ENCODE results near the gene TBC1D5. TPM values are rescaled to one million over a fixed set of nuclear protein-coding genes. Genes with fewer than 3 reads are reported as not detected.
"Not testable (repeated sequence)": the region's sequence is repeated elsewhere in the genome, so short reads cannot be mapped to it uniquely, and the experiment has no call there.

The TBC1D5 gene
- polyA plus RNA-seq, 1 experiment, result 44.6 TPM

DNA sequence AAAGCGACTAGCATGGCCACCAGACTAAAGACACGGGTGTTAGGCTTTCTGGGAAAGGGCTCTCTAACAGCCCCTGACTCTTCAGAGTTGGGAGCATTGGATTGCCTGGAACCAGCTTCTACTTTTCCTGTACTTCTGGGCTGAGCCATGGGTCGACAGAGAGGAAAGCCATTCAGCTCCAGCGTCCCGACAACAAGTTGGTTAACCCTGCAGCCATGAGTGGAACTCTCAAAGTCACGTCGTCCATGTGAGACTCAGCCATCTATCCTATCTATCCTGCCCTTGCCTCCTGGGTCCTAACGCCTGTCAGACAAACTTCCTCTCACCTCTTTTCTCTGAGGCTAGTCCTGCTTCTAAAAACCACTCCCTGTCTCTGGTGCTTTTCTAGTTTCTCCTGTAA, 32.6 kb upstream of the TBC1D5 start:
- POLR2A ChIA-PET, result no interaction called here
- H3K9me3 ChIP-seq (ENCODE audit: control insufficient read depth, insufficient read depth, low read length), result no peaks in the 10 kb centered on the region
- no peak overlapping the region for H3K27ac ChIP-seq (ENCODE audit: low read depth, low read length)
- H3K27me3 ChIP-seq (ENCODE audit: control insufficient read depth, insufficient read depth, low read length), result no peaks in the 10 kb centered on the region
- no peak for DNase-seq (ENCODE audit: low read depth, low spot score)
- CTCF ChIA-PET, result interaction anchor here (1.5 kb wide), 1 partner anchor 66 kb away, joined by 4 read pairs; no protein-coding TSS in a partner anchor
- TF ChIP-seq, protein P1, sequence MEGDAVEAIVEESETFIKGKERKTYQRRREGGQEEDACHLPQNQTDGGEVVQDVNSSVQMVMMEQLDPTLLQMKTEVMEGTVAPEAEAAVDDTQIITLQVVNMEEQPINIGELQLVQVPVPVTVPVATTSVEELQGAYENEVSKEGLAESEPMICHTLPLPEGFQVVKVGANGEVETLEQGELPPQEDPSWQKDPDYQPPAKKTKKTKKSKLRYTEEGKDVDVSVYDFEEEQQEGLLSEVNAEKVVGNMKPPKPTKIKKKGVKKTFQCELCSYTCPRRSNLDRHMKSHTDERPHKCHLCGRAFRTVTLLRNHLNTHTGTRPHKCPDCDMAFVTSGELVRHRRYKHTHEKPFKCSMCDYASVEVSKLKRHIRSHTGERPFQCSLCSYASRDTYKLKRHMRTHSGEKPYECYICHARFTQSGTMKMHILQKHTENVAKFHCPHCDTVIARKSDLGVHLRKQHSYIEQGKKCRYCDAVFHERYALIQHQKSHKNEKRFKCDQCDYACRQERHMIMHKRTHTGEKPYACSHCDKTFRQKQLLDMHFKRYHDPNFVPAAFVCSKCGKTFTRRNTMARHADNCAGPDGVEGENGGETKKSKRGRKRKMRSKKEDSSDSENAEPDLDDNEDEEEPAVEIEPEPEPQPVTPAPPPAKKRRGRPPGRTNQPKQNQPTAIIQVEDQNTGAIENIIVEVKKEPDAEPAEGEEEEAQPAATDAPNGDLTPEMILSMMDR (IDR thresholded peaks at IDR 0.05; ENCODE audit: low read depth, low read length), result no peak
- no peak overlapping the region for H3K4me3 ChIP-seq (ENCODE audit: low read depth, low read length)

DNA sequence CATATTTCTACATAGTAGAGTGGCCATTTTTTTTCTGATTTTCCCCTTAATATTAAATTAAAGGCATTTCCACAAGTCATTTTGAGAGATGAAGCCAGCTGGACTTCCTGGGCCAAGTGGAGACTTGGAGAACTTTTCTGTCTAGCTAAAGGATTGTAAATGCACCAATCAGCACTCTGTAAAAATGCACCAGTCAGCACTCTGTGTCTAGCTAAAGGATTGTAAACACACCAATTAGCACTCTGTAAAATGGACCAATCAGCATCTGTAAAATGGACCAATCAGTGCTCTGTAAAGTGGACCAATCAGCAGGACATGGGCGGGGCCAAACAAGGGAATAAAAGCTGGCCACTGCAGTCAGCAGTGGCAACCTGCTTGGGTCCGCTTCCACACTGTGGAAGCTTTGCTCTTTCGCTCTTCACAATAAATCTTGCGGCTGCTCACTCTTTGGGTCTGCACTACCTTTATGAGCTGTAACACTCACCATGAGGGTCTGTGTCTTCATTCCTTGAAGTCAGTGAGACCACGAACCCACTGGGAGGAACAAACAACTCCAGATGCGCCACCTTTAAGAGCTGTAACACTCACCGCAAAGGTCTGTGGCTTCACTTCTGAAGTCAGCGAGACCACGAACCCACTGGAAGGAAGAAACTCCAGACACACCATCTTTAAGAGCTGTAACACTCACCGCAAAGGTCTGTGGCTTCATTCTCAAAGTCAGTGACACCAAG, 31.9 kb upstream of the TBC1D5 start:
- H3K9me3 ChIP-seq (ENCODE audit: control insufficient read depth, insufficient read depth, low read length); H3K27me3 ChIP-seq (ENCODE audit: control insufficient read depth, insufficient read depth, low read length); H3K27ac ChIP-seq (ENCODE audit: low read depth, low read length); H3K4me3 ChIP-seq (ENCODE audit: low read depth, low read length); POLR2A ChIA-PET; CTCF ChIA-PET; DNase-seq (ENCODE audit: low read depth, low spot score): not testable (repeated sequence)

DNA sequence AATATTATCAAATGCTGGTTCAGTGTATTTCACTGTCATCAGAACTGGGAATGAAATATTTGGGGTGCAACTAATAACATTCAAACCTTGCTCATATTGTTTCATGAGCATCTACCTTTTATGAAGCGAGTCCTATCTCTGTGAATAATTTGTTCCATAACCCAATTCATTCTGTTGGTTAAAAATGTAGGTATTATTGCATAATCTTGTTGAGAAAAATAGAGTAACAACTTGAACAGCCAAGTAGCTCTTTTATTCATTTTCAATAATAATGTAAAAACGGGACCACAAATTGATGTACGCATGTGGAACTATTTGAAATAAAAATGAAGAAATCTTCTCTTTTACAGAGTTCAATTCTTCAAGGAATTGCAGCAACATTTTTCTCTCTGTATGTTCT, 30.1 kb upstream of the TBC1D5 start:
- no peak overlapping the region for H3K4me3 ChIP-seq (ENCODE audit: low read depth, low read length)
- no peak overlapping the region for H3K27ac ChIP-seq (ENCODE audit: low read depth, low read length)
- no peaks in the 10 kb centered on the region for H3K9me3 ChIP-seq (ENCODE audit: control insufficient read depth, insufficient read depth, low read length)
- DNase-seq (ENCODE audit: low read depth, low spot score), result no peak
- CTCF ChIA-PET, result no interaction called here
- POLR2A ChIA-PET, result no interaction called here
- no peaks in the 10 kb centered on the region for H3K27me3 ChIP-seq (ENCODE audit: control insufficient read depth, insufficient read depth, low read length)
- TF ChIP-seq, protein P1 (IDR thresholded peaks at IDR 0.05; ENCODE audit: low read depth, low read length), result no peak

DNA sequence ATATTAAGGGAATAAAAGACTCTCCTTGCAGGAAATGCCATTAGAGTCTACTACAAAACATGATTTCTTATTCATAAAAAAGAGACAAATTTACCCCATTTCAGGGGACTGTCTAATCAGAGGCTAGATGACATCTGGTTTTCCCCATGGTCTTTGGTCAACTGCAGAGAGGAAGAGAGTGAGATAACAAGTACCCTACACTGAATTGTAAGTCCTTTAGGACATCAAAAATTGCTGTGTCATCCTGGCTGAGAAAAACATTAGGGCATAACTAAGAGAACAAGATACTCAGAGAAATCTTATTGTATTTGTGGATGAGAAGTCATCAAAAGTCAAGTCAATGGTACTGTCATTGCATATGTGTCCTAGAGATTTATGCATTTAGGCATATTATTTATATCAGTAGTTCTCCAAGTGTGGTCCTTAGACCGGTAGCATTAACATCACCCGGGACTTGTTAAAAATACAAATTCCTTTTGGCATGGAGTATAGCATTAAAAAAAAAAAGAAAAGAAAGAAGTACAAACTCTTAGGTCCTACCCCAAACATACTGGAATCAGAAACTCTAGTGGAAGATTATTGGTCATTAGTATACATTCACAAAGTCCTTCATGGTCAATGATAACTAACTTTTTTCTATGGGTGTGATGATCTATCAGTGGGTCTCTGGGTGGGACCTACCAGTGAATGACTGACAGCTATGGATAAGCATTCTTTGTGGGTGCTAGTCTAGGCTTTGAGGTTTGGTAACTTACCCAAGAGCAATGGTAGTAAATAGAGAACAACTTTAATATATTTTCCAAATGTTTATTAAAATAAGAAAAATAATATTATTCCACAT, 29.0 kb upstream of the TBC1D5 start:
- ChIA-PET POLR2A (no interaction called here), CTCF (no interaction called here)
- Histone ChIP-seq H3K4me3 (ENCODE audit: low read depth, low read length) (no peak overlapping the region), H3K27me3 (ENCODE audit: control insufficient read depth, insufficient read depth, low read length) (no peaks in the 10 kb centered on the region), H3K9me3 (ENCODE audit: control insufficient read depth, insufficient read depth, low read length) (no peaks in the 10 kb centered on the region), H3K27ac (ENCODE audit: low read depth, low read length) (no peak overlapping the region)
- TF ChIP-seq, protein P1 (IDR thresholded peaks at IDR 0.05; ENCODE audit: low read depth, low read length), result no peak
- DNase-seq (ENCODE audit: low read depth, low spot score), result no peak

DNA sequence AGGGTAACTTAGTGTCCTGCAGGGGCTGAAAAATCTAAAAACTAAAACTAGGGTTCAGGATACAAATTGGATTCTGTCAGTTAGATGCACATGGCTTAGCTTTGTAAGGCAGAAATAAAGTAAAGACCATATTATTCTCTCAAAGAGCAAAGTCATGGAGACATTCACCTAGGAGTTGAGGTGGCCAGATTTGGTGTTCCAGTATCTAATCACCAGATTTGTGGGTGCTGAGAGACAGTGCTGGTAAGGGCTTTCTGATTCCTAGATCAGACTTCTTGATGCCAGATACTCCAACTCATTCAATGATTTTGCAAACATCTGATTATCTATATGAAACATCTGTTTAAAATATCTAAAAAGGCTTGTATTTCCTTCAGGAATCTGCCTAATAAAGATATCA, 28.3 kb upstream of the TBC1D5 start:
- TF ChIP-seq, protein P1 (IDR thresholded peaks at IDR 0.05; ENCODE audit: low read depth, low read length), result no peak
- H3K27ac ChIP-seq (ENCODE audit: low read depth, low read length), result no peak overlapping the region
- H3K4me3 ChIP-seq (ENCODE audit: low read depth, low read length), result no peak overlapping the region
- ChIA-PET POLR2A (no interaction called here), CTCF (no interaction called here)
- DNase-seq (ENCODE audit: low read depth, low spot score), result no peak
- H3K9me3 ChIP-seq (ENCODE audit: control insufficient read depth, insufficient read depth, low read length), result no peaks in the 10 kb centered on the region
- no peaks in the 10 kb centered on the region for H3K27me3 ChIP-seq (ENCODE audit: control insufficient read depth, insufficient read depth, low read length)

All from AG04450 (cell line).